ENCODE results near the gene SPATA3.
"Not testable (repeated sequence)": the region's sequence is repeated elsewhere in the genome, so short reads cannot be mapped to it uniquely, and the experiment has no call there.

SPATA3 gene

DNA sequence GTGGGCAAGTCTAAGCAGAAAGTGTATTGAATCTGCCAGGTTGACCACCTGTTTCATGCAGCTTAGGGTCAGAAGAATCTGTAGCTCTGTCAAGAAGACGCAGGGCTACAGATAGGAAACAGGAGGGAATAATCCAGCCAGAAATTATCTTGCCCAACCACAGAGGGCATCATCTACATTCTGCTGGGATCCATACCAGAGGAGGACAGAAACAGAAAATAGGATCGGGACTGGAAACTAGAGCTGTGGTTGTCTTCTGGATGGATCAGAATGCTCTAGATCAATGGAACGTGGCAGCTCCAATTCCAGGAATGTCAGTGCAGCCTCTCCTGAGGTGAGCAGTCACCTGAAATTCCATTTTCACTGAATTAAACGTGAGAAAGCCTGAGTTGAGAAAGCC, 3.6 kb downstream of the SPATA3 start:
- no peak for TF ChIP-seq CTCF (IDR thresholded peaks at IDR 0.05; ENCODE audit: extremely low read depth, missing control alignments)
- no peak for DNase-seq (ENCODE audit: low spot score)

DNA sequence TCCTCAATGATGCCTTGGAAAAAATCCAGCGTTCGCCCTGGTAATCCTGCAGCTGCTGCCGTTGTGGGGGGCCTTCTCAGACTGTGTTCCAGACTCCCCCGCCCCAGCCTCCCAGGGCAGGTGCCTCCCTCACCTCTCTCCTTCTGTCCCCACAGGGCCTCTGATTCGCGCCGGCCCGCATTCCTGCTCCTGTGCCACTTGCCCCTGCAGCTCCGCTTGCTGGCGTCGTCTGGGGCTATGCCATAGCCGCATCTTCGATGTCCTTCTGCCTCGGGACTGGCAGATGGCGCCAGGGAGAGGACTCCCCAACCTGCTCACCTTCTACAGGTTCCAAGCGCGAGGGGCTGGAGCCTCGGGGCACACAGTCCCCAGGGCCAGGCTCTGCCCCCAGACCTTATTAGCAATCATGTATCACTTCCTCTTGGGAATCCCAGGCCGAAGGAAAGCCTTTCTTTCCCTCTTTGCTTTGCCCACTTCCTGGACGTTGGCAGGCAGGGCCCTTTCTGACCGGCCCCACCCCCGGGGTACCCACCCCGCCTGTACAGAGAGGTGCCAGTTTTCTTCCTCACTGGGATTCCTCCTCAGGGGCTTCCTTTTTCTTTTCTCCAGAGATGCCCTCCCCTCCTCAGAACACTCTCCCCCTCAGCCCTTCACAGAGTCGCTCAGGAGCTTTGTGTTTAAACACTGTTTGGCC, 4.4 kb downstream of the SPATA3 start:
- TF ChIP-seq CTCF (IDR thresholded peaks at IDR 0.05; ENCODE audit: extremely low read depth, missing control alignments), result no peak
- DNase-seq (ENCODE audit: low spot score), result no peak

- DNase-seq (ENCODE audit: low spot score), result no peak
- TF ChIP-seq CTCF (IDR thresholded peaks at IDR 0.05; ENCODE audit: extremely low read depth, missing control alignments), result no peak
Measured at GRCh38 chr2:231001036-231001435, 5.1 kb downstream of the SPATA3 start.

DNA sequence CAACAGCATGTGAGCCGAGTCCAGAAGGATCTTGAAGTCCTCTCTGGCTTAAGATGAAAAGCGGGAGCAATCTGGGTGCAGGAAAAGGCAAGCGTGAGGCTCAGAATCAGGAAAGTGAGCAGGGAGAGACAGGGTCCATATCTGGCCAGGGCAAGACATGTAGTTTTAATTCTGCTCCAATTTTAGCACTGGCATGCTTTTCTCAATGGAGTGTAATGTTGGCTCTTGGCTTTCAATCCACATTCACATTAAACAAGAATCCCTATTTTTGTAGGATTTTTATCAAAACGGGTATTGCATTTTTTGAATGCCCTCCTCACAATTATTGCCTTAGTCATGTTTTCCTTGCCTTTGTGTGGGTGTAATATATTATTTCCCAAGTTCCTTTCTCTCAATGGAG, 6.0 kb downstream of the SPATA3 start:
- DNase-seq (ENCODE audit: low spot score), result no peak
- TF ChIP-seq CTCF (IDR thresholded peaks at IDR 0.05; ENCODE audit: extremely low read depth, missing control alignments), result no peak

- TF ChIP-seq CTCF (IDR thresholded peaks at IDR 0.05; ENCODE audit: extremely low read depth, missing control alignments), result no peak
- DNase-seq (ENCODE audit: low spot score), result no peak
Measured at GRCh38 chr2:231002641-231003040, 6.7 kb downstream of the SPATA3 start.

GRCh38 chr2:231003186-231003585, 7.3 kb downstream of the SPATA3 start:
- no peak for DNase-seq (ENCODE audit: low spot score)
- TF ChIP-seq CTCF (IDR thresholded peaks at IDR 0.05; ENCODE audit: extremely low read depth, missing control alignments), result no peak

DNA sequence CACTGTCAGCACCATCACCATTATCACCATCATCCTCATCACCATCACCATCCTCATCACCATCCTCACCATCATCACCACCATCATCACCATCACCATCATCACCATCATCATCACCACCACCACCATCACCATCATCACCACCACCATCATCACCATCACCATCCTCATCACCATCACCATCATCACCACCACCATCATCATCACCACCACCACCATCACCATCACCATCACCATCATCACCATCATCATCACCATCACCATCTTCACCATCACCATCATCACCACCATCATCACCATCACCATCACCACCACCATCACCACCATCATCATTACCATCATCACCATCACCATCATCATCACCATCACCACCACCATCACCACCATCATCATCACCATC, 9.0 kb downstream of the SPATA3 start:
- DNase-seq (ENCODE audit: low spot score), result not testable (repeated sequence)

All from GM20000 (cell line).